HG02798 (cell line): Measurements from ENCODE around the gene SGK2.

Experiments
- ATAC-seq: cut with Tn5 transposase; IDR thresholded peaks from one replicate; pipeline ENCODE4 v1.9.1; 2021; ENCODE audit warnings: mild to moderate bottlenecking; ENCODE audit not compliant: unreplicated experiment, poor library complexity

SGK2 gene

GRCh38 chr20:43558412-43559146, at the start of gene SGK2:
Gene SGK2, plus strand, starts transcription at chr20:43559027. Its CDS starts 7,469 bp downstream, at chr20:43566496.
- ATAC-seq = no peak

- no peak for ATAC-seq
Measured at GRCh38 chr20:43511879-43512278, 46.9 kb upstream of the SGK2 start.

GRCh38 chr20:43513372-43513930, 45.4 kb upstream of the SGK2 start:
- ATAC-seq = no peak

- ATAC-seq = peak; percentile 84
Measured at GRCh38 chr20:43513931-43514647, 44.7 kb upstream of the SGK2 start.

GRCh38 chr20:43514648-43514999, 44.2 kb upstream of the SGK2 start:
- ATAC-seq = peak; percentile 23

- ATAC-seq = no peak
Measured at GRCh38 chr20:43515628-43516027, 43.2 kb upstream of the SGK2 start.

- no peak for ATAC-seq
Measured at GRCh38 chr20:43516251-43516824, 42.5 kb upstream of the SGK2 start.

- ATAC-seq = no peak
Measured at GRCh38 chr20:43520074-43520630, 38.7 kb upstream of the SGK2 start.

- ATAC-seq = no peak
Measured at GRCh38 chr20:43525021-43525420, 33.8 kb upstream of the SGK2 start.

- ATAC-seq = no peak
Measured at GRCh38 chr20:43528258-43528875, 30.5 kb upstream of the SGK2 start.

GRCh38 chr20:43529051-43529450, 29.8 kb upstream of the SGK2 start:
- no peak for ATAC-seq

GRCh38 chr20:43529457-43530153, 29.2 kb upstream of the SGK2 start:
- ATAC-seq = no peak

- no peak for ATAC-seq
Measured at GRCh38 chr20:43530321-43531090, 28.3 kb upstream of the SGK2 start.

GRCh38 chr20:43531091-43531443, 27.8 kb upstream of the SGK2 start:
- ATAC-seq = no peak

- no peak for ATAC-seq
Measured at GRCh38 chr20:43532416-43533055, 26.3 kb upstream of the SGK2 start.

- no peak for ATAC-seq
Measured at GRCh38 chr20:43533060-43533459, 25.8 kb upstream of the SGK2 start.

- no peak for ATAC-seq
Measured at GRCh38 chr20:43534016-43534415, 24.8 kb upstream of the SGK2 start.

- ATAC-seq = no peak
Measured at GRCh38 chr20:43534791-43535350, 24.0 kb upstream of the SGK2 start.
